GM21515 (cell line): ENCODE results near the gene CCM2.
"Not testable (repeated sequence)": the region's sequence is repeated elsewhere in the genome, so short reads cannot be mapped to it uniquely, and the experiment has no call there.

Experiments
- ATAC-seq: cut with Tn5 transposase; IDR thresholded peaks from one replicate; pipeline ENCODE4 v1.9.1; 2021; ENCODE audit not compliant: unreplicated experiment

The CCM2 gene

DNA sequence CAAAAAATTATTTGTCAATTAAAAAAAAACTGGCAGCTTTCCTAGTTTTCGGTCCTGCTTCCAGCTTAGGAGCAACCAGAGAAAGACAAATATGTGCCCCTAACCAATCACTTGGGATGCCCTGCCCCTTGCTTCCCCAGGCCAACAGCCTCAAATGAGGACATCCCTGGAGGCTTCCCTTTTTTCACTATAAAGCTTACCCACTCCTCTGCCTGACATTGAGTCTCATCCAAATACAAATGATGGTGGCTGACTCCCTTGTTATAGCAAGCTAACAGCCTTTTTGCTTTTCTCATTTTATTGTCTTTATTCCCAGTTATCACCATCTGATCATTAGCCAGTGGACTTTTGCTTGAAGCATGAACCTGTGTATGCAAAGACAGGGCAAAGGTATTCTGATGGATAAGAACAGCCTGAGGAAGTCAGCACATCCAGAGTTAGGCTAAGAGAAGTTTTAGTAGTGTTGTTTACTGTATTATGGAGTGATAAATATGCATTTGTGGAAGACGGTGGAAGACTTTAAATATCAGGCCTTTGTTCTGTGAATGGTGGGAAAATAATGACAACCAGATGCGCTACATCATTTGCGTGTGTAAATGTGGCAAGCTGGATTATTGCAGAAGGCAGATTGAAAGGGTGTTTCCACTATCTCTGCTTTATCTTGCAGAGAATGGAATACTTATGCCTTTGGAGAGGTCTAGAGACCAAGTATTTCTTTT lies 1.7 kb upstream of the CCM2 start:
- ATAC-seq: no peak

DNA sequence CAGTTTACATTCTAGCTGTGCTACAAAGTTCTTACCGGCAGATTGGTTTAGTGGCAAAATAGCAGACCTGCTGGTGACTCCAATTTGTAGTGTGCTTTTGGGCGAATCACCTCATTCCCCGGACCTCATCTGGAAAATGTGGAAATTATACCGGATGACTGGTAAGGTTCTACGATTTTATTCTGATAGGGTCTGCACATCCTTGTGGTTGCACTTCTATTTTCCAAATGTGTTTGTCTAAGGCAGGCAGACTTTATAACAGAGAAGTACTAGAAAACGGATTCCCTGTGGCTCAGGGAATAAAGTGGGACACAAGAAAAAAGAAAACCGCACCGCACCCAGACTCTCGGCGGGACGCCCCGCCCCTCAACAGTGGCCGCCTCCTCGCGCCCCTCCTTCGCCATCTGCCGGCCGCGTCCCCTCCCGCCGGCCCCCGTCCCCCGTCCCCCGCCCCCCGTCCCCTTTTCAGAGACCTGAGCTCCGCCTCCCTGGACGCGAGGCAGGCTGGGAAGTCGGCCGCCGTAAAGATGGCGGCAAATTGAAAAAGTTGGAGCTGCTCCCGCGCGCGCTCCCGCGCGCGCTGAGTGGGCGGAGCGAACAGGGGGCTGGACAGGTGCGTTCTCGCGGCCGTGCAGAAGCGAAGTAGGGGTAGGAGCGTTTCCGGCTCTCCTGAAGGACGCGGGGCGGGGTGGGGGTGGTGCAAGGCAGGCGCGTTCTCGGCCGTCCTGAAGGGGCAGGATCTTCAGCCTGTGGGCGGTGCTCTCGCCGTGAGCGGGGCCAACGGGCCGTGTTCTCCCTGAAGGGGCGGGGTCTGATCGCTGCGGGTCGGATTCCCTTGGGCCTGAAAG lies 532 bp upstream of the CCM2 start:
- peak; percentile 63 for ATAC-seq

DNA sequence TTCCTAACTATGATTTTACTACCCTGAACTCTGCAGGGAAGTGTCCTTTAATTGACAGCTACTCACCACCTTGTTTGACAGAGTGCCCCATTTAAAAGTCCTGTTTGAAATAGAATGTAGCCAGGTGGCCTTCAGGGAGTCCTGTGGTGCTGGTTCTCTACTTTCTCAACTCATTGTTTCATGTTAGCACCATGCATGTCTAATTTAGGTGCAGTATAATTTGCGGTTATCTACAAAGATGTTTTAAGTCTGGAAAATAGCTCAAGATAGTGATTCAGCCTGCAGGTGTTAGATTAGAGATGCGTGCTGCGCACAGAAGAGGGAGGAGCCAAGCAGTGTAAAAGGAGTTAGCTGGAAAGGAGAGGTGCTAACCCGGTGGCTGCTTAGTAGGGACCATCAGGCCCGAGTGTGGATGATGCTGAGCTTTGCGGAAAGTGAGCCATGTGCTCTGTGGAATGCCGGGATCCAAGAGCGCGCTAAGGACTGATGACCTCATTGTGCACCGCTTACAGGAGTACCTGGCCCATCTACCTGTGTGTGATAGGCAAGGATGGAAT lies 1.2 kb downstream of the CCM2 start:
- ATAC-seq: no peak

DNA sequence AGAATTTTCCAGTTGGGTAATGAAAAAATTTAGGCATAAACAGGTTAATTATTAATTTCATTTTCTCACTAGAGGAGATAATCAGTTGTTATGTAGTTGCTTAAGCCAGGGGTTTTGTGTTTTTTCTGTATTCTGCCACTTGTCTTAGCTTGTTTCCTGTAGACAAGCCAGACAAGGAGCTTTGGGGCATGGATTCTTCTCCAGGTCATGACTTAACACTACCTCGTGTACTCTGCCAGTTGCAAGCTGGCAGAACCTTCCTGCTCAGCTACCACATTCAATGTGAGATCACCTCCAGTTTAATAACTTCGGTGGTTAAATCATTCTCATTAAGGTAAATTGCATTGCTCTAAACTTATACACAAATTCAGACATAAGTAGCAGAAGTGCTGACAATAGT lies 1.8 kb downstream of the CCM2 start:
- no peak for ATAC-seq

DNA sequence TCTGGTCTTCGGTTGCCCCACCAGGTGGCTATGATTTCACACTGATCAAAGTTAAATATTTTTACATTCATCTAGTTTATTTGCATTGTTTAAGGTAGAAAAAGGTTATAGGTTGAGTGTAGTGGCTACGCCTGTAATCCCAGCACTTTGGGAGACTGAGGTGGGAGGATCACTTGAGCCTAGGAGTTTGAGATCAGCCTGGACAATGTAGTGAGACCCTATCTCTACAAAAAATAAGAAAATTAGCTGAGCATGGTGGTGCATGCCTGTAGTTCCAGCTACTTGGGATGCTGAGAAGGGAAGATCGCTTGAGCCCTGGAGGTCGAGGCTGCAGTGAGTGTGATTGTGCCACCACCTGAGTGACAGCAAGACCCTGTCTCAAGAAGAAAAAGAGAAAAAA lies 3.8 kb downstream of the CCM2 start:
- no peak for ATAC-seq

DNA sequence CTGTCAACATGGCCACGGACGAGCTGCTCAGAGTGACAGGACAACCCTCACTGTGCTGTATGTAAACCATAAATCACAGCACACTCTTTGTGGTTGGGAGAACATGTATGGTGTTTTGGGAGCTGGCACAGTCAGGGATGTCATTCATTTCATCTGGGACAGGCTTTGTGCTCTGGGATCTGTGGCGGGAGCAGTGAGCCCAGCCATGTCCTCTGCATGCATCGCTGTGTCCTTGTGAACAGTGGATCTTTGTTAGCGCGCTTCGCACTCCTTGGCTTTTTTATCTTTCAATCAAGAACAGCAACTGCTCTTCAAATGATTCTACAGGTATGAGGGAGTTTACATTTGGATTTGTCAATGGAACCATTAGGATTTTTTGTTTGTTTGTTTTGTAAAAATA lies 7.1 kb downstream of the CCM2 start:
- no peak for ATAC-seq

DNA sequence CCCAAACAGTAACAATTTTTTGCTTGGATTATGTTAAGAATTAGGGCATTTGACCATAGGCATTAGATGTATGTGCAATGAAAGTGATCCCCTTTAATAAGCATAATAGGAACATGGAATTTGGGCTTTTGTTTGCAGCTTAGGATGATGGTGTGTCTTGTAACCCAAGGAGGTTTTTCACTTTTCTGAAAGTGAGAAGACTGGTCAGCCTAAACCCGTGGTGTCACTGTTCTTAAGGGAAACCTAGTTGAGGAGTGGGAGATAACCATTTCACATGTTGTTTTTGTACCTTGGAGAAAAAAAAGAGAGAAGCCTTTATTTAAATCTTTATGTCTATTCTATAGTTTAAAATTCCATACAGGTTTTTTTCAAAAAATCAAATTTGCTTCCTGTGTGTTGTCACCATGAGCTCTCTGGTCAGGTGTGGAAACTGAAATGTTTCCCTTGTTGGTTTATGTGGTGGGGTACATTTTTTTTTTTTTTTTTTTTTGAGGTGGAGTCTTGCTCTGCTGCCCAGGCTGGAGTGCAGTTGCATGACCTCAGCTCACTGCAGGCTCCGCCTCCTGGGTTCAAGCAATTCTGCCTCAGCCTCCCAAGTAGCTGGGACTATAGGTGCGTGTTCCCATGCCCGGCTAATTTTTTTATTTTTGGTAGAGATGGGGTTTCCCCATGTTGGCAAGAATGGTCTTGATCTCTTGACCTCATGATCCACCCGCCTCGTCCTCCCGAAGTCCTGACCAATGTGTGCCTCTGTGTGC lies 7.7 kb downstream of the CCM2 start:
- ATAC-seq: peak; percentile 62

DNA sequence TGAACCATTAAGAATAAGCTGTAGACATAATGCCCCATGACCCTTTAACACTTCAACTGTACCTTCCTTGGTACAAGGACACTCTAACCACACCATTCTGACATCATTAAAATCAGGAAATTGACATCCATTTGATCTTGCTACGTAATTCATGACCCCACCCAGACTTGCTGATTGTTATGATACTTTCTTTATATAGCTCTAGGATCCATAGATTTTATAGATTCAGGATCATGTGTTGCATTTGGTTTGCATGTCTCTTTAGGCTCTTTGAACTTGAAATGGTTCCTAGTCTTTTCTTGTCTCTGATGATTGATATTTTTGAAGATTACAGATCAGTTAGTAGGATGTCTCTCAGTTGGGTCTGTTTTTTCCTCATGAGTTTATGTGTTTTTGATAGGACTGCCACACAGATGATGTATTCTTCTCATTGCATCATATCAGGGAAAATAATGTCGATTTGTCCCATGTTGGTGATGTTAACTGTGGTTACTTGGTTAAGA lies 13.5 kb downstream of the CCM2 start:
- no peak for ATAC-seq

DNA sequence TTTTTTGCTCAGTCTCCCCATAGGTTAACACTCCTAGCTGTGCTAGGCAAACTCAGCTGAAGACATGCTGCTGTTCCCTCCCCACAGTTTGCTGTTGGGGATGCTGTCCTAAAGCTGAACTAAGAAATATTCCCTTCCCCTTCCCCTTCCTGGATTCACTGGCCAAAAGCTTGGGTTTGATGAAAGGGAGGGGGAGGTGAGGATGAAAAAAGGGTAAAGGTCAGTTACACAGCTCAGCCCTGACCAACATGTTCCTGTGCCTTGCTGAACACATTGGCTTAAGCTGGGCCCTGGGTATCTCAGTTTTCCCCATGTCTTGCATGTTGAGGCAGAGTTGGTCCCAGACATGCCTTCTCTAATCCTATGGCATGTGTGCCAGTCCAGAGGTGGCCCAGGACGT lies 15.3 kb downstream of the CCM2 start:
- no peak for ATAC-seq

DNA sequence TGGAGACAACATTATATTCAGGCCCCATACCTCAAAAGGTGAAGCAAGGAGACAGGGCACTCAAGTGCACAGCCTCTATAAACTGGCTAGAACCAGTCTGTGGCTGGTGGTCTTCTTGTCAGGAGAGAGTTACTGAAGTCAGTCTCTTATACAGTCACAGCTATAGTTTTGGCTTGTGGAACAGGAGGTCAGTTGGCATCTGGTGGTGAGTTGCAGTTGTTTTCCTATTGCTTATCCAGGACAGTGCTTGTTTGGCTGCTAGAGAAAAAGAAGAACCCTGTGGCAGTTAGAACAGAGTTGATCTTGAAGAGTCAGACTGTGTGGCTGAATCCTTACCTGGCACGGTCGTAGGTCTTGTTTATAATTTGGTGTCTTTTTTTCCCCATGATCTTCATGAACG lies 17.3 kb downstream of the CCM2 start:
- ATAC-seq: no peak

DNA sequence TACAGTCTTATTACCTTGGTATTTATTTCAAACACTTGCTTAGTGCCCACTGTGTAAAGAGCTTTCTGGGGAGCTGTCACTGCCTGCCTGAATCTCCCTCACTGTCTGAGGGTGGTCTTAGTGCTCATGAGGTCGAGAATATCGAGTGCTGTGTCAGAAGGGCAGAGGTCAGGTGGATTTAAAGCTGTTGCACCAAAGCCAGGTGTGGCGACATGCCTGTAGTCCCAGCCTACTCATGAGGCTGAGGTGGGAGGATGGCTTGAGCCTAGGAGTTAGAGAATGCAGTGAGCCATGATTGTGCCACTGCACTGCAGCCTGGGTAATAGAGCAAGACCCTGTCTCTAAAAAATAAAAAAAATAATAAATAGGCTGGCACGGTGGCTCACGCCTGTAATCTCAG lies 20.9 kb downstream of the CCM2 start:
- ATAC-seq: no peak

DNA sequence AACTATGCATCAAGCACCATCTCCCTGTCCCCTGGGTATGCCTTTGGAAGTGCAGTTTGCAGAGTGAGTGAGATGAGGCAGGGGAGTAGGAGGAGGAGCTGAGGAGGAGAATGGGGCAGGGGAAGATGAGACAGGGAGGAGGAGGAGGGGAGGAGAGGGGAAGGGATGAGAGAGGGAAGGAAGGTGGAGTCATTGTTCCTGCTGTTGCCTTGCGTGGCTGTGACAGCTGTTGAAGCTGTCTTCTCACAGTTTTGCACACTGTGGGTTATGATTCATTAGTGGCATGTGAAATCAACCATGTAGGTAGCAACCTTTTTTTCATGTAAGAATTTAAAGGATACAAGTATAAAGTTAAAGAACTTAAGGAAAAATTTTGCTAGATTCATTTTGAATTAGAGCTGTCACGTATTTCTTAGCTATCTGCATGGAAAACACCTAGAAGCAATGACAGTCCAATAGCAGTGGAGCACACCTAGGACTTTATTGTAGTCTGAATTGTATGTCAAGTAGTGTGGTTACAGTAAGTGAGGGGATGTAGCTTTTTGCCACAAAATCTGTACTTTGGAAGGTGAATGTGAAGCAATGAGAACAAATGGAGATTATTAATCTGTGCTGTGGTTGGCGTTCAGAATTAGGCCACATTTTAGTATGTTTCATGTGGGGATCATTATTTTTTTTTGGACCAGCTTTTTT lies 21.7 kb downstream of the CCM2 start:
- peak; percentile 45 for ATAC-seq

DNA sequence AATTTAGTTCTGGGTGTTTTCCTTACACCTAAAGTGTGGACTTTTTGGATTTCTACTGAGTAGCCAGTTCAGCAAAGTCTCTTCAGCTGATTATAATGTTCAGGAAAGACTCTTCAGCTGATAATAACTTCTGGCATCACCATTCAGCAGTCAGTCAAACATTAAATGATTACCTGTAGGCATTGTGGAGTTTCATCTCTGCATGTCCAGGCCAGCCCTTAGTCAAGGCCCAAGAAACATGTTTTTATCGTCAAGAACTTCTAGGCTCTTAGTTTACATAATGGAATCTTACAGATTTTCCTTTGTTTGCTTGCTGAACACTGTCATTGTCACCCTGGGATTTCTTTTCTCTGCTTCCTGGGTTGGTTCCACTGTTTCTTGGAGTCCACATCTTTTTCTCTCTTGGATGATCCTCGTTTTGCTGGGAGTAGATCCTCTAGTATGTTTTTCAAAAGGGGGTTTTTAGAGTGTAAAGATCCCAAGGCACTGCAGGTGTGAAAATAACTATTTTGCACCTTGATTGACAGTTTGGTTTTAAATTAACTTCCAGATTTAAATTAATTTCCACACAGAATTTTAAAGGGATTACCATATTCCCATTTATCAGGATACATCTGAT lies 24.2 kb downstream of the CCM2 start:
- ATAC-seq: no peak

DNA sequence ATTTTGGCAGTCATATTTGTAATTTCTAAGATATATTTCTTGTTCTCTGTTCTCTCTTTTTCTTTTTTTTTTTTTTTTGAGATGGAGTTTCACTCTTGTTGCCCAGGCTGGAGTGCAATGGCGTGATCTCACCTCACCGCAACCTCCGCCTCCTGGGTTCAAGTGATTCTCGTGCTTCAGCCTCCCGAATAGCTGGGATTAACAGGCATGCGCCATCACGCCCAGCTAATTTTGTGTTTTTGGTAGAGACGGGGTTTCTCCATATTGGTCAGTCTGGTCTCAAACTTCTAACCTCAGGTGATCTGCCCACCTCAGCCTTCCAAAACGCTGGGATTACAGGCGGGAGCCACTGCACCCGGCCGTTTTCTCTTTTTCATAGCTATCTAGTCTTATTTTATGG lies 25.5 kb downstream of the CCM2 start:
- not testable (repeated sequence) for ATAC-seq

DNA sequence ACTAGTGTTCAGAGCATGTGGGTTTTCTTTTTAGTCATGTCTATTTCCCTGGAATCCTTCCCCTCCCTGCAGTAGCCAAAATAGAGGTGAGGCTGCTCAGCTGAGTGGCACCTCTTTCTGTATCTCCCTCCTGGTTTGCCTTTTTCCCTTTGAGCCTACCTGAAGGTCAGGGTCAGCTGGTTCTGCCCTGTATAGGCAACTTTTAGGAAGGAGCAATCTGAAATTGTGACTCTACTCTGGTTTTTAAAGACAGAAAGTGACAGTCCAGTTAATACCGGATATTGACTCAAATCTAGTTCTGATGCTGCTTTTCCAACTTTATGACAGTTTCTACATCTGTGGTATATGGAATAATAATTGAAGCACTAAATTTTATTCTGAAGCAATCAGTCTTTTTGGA lies 26.0 kb downstream of the CCM2 start:
- ATAC-seq: no peak

DNA sequence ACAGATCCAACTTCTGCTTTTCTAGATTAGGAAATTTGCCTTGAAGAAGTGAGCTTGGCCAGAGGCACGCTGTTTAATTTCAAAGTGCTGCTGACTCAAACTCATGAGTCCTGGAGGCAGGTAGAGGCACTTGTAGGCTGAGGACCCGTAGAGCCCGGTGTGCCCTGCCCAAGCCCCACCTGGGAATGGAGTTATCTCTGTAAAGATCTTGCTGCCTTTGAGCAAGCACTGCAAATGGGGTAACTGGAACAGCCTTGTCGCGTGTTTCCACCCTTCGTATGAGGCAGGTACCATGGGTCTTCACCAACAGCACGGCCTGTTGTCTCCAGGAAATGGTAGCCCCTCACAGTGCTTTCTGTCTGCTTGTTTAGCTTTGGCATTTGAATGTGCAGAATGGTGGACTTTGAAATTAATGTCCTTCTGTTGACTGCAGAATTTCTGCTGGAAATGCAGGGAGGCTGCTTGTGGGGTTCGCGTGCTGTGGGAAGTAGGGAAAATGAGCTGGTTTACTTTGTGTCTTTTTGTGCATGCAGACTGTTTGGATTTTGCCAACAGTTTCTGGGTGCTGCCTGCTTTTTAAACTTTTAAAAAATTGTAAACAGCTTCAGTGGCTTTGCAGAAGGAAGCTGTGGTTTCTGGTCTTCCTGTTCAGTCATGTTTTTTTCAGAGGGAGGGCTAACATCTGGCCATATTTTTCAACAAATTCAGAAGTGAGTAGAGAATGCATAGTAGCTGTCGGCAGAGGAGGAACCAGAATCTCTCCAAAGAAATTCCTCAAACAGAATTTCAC lies 27.2 kb downstream of the CCM2 start:
- no peak for ATAC-seq

DNA sequence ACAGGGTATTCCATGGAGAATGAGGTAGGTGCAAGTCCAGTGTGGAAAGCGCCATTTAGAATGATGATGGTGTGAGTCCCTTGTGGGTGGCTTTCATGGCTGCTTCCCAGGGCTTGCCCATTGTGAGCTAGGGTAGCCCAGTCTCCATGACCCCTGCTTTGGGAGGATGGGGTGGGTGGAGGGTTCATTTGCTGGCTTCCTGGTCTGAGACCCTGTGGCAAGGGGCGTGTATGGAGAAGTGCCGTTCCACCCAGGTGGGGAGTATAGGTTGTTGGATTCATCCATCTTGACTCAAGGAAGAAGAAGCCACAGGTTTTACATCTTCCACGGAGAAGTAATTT lies 27.7 kb downstream of the CCM2 start:
- ATAC-seq: no peak

DNA sequence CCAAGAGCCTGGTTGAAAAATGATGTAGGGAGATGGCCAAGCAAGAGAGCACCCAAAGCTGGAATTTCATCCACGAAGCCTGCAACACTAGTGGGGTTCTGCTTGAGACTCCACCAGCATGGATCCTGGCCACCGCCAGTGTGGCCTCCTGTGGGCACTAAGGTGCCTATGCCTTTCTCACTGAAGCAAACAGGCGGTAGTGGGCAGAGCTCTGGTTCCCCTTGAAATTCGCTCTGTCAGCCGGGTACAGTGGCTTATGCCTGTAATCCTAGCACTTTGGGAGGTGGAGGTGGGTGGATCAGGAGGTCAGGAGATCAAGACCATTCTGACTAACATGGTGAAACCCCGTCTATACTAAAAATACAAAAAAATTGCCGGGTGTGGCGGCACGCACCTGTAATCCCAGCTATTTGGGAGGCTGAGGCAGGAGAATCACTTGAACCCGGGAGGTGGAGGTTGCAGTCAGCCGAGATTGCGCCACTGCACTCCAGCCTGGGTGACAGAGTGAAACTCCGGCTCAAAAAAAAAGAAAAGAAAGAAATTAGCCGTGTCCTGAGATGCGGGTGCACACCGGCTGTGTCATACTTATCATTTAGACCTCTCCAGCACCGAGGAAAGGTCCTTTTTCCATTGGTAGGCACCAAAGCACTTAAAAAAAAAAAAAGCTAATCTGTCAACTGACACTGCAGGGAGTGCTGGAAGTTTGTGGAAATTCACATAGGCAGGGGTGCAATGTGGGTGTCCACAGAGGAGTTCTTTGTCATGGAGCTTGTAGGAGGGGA lies 28.3 kb downstream of the CCM2 start:
- no peak for ATAC-seq

DNA sequence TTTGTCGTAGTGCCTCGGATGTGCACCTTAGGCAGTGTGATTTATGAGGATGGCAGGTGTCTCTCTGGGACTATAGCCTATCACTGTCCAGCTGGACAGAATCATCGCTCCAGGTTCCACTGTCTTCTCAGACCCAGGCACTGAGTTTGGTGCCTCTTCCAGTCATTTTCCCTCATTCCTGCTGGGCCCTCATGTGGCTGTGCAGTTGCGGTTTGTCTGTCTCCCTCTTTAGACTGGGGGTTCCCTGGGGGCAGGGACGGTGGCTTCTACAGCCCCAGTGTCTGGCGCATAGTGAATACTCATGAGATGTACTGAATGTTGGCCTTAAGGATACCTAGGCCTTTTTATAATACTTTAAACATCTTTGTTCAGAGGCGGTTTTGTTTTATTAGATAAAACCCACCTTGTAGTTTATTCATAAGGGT lies 28.9 kb downstream of the CCM2 start:
- ATAC-seq: no peak
